ENCODE results near the gene REL.

DNA sequence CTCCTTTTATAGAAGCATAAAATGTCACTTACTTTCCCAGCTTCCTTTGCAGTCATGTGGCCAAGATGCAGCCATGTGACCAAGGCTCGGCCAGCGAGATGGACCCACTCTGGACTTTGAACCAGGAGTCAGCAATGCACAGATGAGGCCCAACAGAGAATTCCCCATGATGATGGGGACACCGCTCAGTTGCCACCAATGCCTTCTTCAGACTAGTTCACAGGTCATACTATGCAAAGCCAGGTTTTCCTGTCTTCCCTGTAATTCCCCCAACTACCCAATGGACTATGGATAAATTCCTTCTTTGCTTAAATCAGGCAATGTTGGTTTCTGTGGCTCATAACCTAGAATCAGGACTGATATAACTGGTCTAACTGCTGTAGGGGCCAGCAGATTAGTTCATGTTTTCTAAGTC is 22.5 kb upstream of the REL start:
- TF ChIP-seq, protein P1, sequence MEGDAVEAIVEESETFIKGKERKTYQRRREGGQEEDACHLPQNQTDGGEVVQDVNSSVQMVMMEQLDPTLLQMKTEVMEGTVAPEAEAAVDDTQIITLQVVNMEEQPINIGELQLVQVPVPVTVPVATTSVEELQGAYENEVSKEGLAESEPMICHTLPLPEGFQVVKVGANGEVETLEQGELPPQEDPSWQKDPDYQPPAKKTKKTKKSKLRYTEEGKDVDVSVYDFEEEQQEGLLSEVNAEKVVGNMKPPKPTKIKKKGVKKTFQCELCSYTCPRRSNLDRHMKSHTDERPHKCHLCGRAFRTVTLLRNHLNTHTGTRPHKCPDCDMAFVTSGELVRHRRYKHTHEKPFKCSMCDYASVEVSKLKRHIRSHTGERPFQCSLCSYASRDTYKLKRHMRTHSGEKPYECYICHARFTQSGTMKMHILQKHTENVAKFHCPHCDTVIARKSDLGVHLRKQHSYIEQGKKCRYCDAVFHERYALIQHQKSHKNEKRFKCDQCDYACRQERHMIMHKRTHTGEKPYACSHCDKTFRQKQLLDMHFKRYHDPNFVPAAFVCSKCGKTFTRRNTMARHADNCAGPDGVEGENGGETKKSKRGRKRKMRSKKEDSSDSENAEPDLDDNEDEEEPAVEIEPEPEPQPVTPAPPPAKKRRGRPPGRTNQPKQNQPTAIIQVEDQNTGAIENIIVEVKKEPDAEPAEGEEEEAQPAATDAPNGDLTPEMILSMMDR (IDR thresholded peaks at IDR 0.05) = no peak
- no peak for TF ChIP-seq POLR2AphosphoS5 (IDR thresholded peaks at IDR 0.05)
- TF ChIP-seq POLR2A (IDR thresholded peaks at IDR 0.05) = no peak
